ENCODE measurements around the gene TBL1XR1. TPM values are rescaled to one million over a fixed set of nuclear protein-coding genes. Genes with fewer than 3 reads are reported as not detected.
A peak's percentile ranks its signal among the peaks of the same experiment; 100 is the strongest.
"Not testable (repeated sequence)": the region's sequence is repeated elsewhere in the genome, so short reads cannot be mapped to it uniquely, and the experiment has no call there.

TBL1XR1 gene
- total and polyA plus RNA-seq, 2 of the 13 experiments (the other 11 are each of a cell fraction or from before 2014, with no cell fraction given): 57.7 to 62.5 TPM

DNA sequence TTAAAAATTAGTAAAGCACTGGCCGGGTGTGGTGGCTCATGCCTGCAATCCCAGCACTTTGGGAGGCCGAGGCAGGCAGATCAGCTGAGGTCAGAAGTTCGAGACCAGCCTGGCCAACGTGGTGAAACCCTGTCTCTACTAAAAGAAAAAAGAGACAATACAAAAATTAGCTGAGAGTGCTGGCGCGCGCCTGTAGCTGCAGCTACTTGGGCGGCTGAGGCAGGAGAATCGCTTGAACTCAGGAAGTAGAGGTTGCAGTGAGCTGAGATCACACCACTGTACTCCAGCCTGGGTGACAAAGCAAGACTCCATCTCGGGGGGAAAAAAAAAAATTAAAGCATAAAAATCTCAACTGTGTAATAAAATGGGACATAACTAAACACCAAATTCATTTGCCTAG is 58.1 kb downstream of the TBL1XR1 start:
- CTCF ChIA-PET (ENCODE audit: low intra/inter-chr PET ratio, low total read pairs); H3K4me2 ChIP-seq (ENCODE audit: low read depth, low read length); H3K4me3 ChIP-seq (replicated peaks in 1 of 3; ENCODE audit: insufficient read depth in 1 of 3, low read depth in 2 of 3, low read length in 3 of 3); H2AFZ ChIP-seq (ENCODE audit: low read length); H3K27me3 ChIP-seq (ENCODE audit: control insufficient read depth in 1 of 2, insufficient read depth in 2 of 2, low read length in 2 of 2); DNase-seq (ENCODE audit: low spot score); in situ Hi-C loops (cut with HindIII; ENCODE audit: extremely low pct_ligation_motif_present, low pct_unique_long_range_greater_than_20kb); FAIRE-seq; BruUV-seq (replicated peaks); H3K27ac ChIP-seq (ENCODE audit: extremely low read length, insufficient read depth, low read length); H3K9ac ChIP-seq (ENCODE audit: insufficient read depth, low read depth, low read length); POLR2A ChIA-PET; ATAC-seq; H3K9me3 ChIP-seq (ENCODE audit: low read length); intact Hi-C loops (cut with micrococcal nuclease; ENCODE audit: unreplicated experiment); H3K36me3 ChIP-seq (replicated peaks in 1 of 2; ENCODE audit: control insufficient read depth in 1 of 2, insufficient read depth in 2 of 2, low read length in 2 of 2): not testable (repeated sequence)
- Histone ChIP-seq H3K4me1 (ENCODE audit: insufficient read depth, low read length) (peaks cover 65% of the 10 kb centered on the region), H3K79me2 (ENCODE audit: insufficient read depth, low read length) (peaks cover 94% of the 10 kb centered on the region), H4K20me1 (ENCODE audit: insufficient read depth, low read length) (peaks cover 70% of the 10 kb centered on the region)
- 96% methylated on average over 10 of the region's 10 CpGs for WGBS (ENCODE audit: low lambda C conversion rate)

DNA sequence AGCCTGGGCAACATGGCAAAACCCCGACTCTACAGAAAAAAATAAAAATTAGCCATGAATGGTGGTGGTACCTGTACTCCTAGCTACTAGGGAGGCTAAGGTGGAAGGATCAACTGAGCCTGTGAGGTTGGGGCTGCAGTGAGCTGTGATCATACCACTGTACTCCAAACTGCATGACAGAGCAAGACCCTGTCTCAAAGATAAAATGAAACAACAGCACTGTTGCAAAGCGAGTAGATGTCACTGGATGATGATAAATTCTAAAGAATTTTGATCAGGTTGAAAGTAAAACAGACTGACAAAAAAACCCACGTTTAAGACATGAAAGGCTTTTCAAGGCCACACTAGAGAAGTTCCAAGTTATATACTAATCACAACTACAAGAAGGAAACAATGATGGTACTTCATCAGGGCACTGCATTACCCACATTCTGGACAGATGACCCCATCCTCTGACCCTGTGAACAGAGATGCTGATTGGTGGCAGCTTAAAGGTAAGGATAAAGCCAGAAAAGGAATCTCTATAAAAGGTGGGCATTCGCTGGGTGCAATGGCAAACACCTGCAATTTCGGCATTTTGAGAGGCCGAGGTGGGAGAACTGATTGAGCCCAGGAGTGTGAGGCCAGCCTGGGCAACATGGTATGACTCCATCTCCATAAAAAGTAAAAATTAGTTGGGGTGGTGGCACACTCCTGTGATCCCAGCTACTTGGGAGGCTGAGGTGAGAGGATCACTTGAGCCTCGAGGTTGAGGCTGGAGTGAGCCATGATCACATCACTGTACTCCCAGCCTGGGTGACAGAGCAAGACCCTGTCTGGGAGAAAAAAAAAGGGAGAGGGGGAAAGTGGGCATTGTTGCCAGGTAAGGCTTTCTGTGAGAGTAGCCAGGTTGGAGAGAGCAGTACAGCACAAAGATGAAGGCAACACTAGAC is 59.2 kb downstream of the TBL1XR1 start:
- 94% methylated on average over 7 of the region's 7 CpGs for WGBS (ENCODE audit: low lambda C conversion rate)
- no TSS peak for BruUV-seq (replicated peaks)
- Histone ChIP-seq H3K4me2 (ENCODE audit: low read depth, low read length) (no peak overlapping the region), H2AFZ (ENCODE audit: low read length) (no peak overlapping the region), H3K9me3 (ENCODE audit: low read length) (no peaks in the 10 kb centered on the region), H3K36me3 (replicated peaks in 1 of 2; ENCODE audit: control insufficient read depth in 1 of 2, insufficient read depth in 2 of 2, low read length in 2 of 2) (no peaks in the 10 kb centered on the region), H3K79me2 (ENCODE audit: insufficient read depth, low read length) (peaks cover 93% of the 10 kb centered on the region), H3K4me3 (replicated peaks in 1 of 3; ENCODE audit: insufficient read depth in 1 of 3, low read depth in 2 of 3, low read length in 3 of 3) (no peak overlapping the region), H3K9ac (ENCODE audit: insufficient read depth, low read depth, low read length) (no peak overlapping the region), H3K27me3 (ENCODE audit: control insufficient read depth in 1 of 2, insufficient read depth in 2 of 2, low read length in 2 of 2) (no peaks in the 10 kb centered on the region), H3K4me1 (ENCODE audit: insufficient read depth, low read length) (peaks cover 55% of the 10 kb centered on the region), H4K20me1 (ENCODE audit: insufficient read depth, low read length) (peaks cover 60% of the 10 kb centered on the region), H3K27ac (ENCODE audit: extremely low read length, insufficient read depth, low read length) (no peak overlapping the region)
- DNase-seq (ENCODE audit: low spot score): no peak
- ChIA-PET POLR2A (no interaction called here), CTCF (ENCODE audit: low intra/inter-chr PET ratio, low total read pairs) (no interaction called here)
- no peak for FAIRE-seq
- no peak for ATAC-seq
- in situ Hi-C loops (cut with HindIII; ENCODE audit: extremely low pct_ligation_motif_present, low pct_unique_long_range_greater_than_20kb): no loop called here
- intact Hi-C loops (cut with micrococcal nuclease; ENCODE audit: unreplicated experiment): no loop called here
- TF ChIP-seq ZNF773 (CRISPR knock-in tag; IDR thresholded peaks at IDR 0.05; ENCODE audit: borderline replicate concordance) (no peak), ZNF136 (CRISPR knock-in tag; IDR thresholded peaks at IDR 0.05; ENCODE audit: low read depth) (no peak), PTBP1 (IDR thresholded peaks at IDR 0.05; ENCODE audit: low read depth, low read length, poor library complexity, severe bottlenecking) (no peak), ZNF496 (CRISPR knock-in tag; IDR thresholded peaks at IDR 0.05; ENCODE audit: insufficient replicate concordance) (no peak)
- TF ChIP-seq, protein P1, sequence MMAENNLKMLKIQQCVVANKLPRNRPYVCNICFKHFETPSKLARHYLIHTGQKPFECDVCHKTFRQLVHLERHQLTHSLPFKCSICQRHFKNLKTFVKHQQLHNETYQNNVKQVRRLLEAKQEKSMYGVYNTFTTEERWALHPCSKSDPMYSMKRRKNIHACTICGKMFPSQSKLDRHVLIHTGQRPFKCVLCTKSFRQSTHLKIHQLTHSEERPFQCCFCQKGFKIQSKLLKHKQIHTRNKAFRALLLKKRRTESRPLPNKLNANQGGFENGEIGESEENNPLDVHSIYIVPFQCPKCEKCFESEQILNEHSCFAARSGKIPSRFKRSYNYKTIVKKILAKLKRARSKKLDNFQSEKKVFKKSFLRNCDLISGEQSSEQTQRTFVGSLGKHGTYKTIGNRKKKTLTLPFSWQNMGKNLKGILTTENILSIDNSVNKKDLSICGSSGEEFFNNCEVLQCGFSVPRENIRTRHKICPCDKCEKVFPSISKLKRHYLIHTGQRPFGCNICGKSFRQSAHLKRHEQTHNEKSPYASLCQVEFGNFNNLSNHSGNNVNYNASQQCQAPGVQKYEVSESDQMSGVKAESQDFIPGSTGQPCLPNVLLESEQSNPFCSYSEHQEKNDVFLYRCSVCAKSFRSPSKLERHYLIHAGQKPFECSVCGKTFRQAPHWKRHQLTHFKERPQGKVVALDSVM (CRISPR knock-in tag; IDR thresholded peaks at IDR 0.05): peak; percentile 90
